Fibroblast of lung (primary cell): Measurements from ENCODE around the gene RENBP.

ENCODE experiments used
- CTCF ChIP-seq, 2 donors: IDR thresholded peaks in 1 of 2; conservative IDR thresholded peaks in 1 of 2; 1 replicate in 1 of 2; 2 replicates in 1 of 2; pipeline ENCODE4 v1.5.1; 2011 to 2012; ENCODE audit warnings: low read length in 2 of 2, control low read depth in 1 of 2, inconsistent platforms in 1 of 2, low read depth in 1 of 2, mild to moderate bottlenecking in 1 of 2
- EZH2 ChIP-seq: IDR thresholded peaks from 2 replicates; pipeline ENCODE4 v1.5.1; 2012; ENCODE audit warnings: low read length, control low read depth, mild to moderate bottlenecking; ENCODE audit errors: missing control alignments

- no peak for TF ChIP-seq CTCF (conservative IDR thresholded peaks at IDR 0.05 in 1 of 2, IDR thresholded peaks at IDR 0.05 in 1 of 2; ENCODE audit: low read depth in 1 of 2, low read length in 2 of 2)
- TF ChIP-seq EZH2, result no peak
These were observed 36.1 kb downstream of the RENBP start for GRCh38 chrX:153908219-153908860.
